GM21526 (cell line): ENCODE results near the gene MYOM1.

Experiments
- ATAC-seq: cut with Tn5 transposase; IDR thresholded peaks from one replicate; pipeline ENCODE4 v1.9.1; 2021; ENCODE audit warnings: moderate library complexity; ENCODE audit not compliant: unreplicated experiment, low FRiP score

The MYOM1 gene

DNA sequence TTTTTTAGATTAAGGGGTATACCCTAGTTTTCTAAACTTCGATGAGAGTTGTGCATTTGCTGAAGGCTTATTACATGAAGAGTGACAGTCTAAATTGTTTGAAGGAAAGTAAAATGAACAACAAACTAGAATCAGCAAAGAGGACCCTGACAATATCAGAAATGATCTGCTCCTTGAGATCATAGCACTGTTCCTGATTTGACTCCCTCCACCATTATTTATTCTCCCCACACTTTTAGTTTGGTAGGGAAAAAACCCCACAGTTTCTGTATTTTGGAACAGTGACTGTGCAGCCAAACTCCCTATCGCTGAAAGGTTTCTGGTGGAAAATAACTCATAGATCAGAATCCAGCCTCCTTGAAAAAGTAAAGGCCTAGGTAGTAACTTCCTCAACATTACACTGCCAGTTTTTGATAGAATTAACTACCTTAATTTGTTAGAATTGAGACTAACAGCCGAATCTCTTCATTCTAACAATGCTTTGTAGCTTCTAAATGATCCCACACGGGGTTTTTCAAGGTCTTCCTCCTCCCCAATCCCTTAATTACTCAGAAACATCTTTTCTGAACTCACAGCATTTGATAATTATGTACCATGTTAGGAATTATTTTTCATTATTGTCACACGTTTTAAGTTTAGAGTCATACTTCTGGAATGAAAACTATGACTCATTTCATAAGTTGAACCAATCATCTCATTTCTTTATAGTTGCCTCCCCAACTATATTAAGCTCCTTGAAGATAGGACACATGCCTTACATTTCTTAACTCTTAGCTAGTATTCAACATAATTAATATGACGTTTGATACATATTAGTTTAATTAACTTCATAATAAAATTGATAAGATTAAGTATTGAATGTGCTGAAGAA is 30.7 kb upstream of the MYOM1 start:
- no peak for ATAC-seq

DNA sequence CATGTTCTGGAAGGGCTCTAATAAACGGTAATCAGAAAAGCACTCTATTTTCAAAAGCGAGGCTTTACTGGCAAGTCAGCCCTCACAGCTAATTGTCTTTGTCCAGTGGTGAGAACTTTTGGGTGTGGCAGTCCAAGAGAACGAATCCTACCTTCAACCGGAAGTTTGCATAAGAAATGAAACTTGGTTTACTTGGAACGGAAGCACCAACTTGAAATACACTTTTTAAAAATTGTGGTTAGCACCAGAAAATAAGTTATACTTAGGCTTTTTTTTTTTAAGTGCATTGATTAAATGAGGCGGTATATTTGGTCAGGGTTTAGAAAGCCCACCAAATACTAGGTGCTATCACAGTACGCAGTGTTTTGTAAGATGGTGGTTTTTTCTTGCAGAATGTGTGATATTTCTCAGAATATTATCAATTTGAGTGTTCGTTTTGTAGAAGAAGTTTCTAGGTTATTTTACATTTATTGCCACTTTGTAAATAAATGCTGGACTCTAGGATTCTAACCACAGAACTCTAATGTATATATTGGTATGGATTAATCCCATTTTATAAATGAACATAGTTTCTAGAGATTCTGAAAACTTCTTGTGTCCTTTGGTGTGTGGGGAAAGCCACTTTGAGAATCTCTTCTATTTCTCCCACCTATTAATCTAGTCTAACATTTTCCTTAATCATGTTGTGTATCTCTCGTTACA is 29.0 kb upstream of the MYOM1 start:
- no peak for ATAC-seq

GRCh38 chr18:3248062-3248657 is 28.4 kb upstream of the MYOM1 start:
- ATAC-seq, result no peak

GRCh38 chr18:3247240-3248061 is 27.7 kb upstream of the MYOM1 start, which contains the start of gene MYL12A:
MYL12A (plus strand) TSS chr18:3247801; CDS start chr18:3253248, 5,447 bp downstream.
- ATAC-seq, result peak; percentile 74

DNA sequence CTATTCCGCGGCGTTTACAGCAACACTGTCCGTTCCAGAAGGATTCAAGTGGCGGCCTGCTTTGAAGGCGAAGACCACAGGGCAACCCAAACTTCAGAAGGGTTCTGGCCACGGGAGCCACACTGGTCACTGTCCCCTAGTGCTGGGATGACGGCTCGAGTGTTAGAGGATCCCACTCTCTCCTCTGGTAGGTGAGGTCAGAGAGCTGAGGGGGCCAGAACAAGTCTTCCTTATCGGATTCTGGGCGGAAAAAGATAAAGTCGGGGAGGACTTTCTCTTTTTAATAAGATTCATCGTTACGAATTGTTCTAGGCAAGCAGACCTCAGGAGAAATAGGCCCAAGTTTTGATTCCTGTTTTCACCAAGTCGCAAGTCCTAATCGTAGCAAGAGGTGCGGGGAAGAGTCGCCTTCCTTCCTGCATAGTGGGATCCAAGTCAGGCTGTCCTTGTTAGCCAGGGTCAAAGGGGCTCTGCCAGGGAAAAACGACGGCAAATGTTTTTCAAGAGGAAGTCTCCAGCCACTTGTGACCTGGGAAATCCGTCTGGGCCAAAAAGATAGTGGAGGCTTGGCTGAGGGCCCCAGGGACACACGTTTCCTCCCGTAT is 27.0 kb upstream of the MYOM1 start:
- no peak for ATAC-seq

DNA sequence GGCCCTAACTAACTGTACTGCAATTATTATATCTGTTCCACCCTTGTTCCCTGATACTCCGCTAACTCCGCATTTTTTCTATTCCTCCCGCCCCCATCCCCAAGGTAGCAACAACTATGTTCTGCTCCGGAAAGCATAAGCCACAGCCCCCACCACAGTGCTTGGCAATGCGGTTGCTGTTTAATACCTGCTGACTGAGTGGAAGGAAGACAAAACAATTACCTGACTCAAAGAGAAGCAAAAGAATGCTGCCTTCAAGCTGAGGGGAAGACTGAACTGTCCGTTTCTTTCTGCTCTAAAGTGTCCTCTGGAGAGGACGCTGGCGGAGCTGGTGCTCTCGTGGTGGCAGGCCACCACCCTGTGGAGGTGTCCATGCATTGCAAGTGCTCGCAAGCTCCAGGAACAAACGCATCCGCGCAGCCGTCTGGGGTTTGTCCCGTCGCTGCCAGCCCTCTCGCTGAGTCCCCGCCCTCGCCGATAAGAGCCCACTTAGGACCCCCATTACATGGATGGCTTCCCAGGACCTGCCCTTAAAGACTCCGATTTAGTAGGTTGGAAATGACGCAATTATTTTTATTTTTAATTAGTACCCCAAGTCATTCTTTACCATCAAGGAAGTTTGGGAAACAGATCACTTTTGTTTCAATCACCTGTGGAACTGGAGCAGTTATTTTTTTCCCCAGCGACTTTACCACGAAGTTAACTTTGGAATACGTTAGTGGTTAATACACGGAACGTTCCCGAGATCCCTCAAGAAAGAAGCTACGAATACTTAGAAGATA is 26.3 kb upstream of the MYOM1 start:
- ATAC-seq, result peak; percentile 53

DNA sequence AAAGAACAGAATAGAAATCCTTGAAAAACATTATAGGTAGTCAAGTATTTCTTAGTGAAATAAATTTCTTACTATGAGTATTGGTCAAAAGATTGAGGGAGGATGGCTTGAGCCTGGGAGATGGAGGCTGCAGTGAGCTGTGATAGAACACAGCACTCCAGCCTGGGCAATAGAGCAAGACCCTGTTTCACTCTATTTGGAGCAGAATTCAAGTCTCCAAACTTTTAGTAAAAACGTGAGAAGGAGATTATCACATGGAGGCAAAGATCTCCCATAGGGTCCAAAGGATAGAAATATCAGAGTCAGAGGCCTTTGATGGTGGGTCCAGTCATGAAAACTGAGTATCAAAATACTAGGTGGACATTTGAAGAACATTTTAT is 25.4 kb upstream of the MYOM1 start:
- ATAC-seq, result no peak

- no peak for ATAC-seq
These were observed 19.0 kb upstream of the MYOM1 start for GRCh38 chr18:3238742-3239141.

DNA sequence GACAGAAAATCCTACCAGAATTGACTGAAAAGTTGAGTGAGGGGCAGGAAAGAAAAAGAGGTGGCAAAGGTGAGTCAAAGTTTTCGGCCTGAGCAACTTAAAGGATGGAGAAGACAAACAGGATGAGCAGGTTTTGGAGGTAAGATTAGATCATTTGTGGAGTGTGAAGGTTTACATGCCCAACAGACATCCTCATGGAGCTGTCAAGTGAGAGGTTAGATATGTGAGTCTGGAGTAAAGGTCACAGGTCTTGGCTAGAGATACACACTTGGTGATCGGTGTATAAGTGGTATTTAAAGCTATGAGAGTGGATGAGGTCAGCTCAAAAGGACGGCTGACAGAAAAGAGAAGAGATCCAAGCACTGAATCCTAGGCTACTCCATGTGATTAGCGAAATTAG is 16.7 kb upstream of the MYOM1 start:
- ATAC-seq, result no peak

DNA sequence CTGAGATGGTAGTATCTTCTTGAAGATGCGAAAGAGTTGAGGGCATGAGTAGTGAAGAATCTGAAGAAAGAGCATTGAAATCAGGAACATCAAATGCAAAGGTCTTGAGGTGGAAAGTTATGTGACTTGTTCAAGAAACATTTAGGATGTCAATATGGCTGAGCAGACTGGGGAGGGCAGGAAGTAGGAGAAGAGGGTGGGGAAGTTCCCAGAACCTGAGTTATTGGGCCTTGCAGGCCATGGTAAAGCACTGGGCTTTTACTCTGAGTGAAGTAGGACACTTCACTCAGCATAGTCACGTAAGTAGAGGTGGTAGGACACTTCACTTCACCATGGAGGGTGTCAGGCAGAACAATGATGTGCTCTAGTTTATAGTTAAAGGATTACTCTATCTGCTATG is 16.1 kb upstream of the MYOM1 start:
- ATAC-seq, result no peak

DNA sequence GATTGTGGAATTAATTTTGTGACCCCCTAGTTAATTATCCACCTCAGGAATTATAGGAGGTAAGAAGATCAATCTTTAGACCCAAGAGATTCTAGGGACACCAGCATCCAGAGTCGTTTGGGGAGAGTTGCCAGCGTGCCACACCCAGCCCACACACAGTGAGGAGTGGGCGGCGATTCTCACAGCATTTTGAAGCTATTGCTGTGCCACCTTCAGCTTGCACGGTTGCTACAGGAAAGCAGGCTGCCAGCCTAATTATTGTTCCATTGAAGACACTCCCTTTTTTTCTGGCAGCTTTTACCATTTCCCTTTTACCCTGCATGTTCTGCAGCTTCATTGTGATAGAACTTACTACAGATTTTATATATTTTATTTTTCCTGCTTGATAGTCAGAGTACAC is 14.7 kb upstream of the MYOM1 start:
- no peak for ATAC-seq

DNA sequence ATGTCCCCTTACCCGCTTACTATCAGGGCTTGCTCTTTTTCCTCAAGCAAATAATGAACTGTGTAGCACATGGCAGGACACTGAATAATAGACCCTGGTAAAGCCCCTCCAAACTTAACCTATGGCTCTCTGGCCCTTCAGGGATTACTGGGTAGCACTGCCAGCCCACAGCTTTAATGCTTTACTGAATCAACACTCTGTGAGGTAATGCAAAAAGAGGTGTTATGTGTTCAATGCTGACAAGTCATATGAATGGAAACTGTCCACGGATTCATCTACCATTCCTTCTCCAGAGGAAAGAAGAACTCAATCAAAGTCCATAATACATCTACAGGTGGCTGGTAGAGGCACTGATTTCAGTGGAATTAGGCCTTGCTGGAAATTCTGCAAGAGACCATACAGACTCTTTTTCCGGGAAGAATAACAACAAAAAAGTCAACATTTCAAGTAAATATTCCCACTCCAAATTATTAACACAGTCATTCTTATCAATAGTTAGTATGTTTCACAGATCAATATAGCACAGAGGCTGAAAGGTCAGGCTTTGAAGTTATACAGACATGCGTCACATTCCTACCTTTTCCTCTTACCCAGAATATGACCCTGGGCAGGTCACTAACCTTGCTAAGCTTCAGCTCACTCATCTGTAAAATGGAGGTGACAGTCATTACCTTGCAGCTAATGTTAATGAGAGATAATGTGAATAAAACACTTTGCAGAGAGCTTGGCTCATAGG is 13.8 kb upstream of the MYOM1 start:
- ATAC-seq, result no peak

DNA sequence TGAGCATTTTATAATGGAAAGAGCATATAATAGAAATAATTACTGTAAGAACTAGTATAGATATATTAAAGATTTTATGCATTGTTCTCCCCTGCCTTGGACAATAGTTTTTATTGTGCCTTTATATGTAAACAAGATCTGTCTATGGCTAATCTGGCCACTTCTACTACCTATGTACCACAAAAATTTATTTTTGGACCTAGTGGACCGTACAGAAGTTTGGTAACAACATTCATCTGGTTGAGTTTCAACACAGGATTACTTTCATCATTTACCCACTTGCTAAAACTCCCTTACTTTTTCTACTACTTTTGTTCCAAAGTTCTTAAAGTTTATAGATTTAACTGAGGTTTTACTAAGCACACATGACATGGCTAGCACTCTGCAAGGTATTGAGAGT is 13.2 kb upstream of the MYOM1 start:
- no peak for ATAC-seq

DNA sequence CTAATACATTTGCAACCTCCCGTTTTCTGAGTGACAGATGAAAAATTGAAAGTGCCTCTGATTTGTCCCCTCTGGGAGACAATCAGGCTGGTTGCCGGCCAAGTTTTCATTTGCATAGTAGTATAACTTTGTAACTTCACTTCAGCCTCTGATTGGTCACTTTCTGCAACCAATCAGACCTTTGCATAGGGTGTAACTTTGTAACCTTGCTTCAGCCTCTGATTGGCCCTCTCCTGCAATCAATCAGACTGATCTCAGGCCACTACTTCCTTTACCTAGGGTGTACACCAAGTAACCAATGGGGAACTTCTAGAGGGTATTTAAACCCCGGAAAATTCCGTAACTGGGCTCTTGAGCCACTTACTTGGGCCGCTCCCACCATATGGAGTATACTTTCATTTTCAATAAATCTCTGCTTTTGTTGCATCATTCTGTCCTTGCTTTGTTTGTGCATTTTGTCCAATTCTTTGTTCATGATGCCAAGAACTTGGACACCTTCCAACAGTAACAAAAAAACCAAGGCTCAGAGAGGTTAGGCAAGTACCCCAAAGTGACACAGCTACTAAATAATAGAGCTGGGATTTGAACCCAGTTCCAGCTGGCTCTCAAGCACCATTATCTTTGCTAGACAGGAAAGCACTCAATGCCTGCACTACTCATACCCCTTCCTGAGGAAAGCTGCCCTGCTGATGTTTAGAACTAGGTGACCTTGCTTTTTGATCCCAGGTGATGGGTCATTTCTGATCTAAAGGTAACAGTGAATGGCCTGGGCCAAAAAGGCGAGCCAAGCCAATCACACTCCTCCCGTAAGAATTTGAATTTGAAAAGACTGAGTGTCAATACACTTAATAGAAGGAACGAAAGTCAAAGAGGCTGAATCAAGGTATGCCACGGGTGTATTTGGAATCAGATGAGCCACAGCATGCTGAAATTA is 10.9 kb upstream of the MYOM1 start:
- ATAC-seq, result no peak

GRCh38 chr18:3226048-3226447 is 6.3 kb upstream of the MYOM1 start:
- ATAC-seq, result no peak

- no peak for ATAC-seq
These were observed 5.8 kb upstream of the MYOM1 start for GRCh38 chr18:3225588-3225987.

GRCh38 chr18:3224223-3224622 is 4.5 kb upstream of the MYOM1 start:
- no peak for ATAC-seq

GRCh38 chr18:3223356-3223755 is 3.6 kb upstream of the MYOM1 start:
- ATAC-seq, result no peak
